GM12872 (cell line): ENCODE measurements around the gene DCDC1.

Experiments used
- TF ChIP-seq, protein P1 (sequence below): IDR thresholded peaks from 3 replicates; pipeline ENCODE4 v1.5.1; 2011; ENCODE audit warnings: low read depth, mild to moderate bottlenecking, low read length, moderate library complexity; ENCODE audit not compliant: insufficient read depth

Gene DCDC1

DNA sequence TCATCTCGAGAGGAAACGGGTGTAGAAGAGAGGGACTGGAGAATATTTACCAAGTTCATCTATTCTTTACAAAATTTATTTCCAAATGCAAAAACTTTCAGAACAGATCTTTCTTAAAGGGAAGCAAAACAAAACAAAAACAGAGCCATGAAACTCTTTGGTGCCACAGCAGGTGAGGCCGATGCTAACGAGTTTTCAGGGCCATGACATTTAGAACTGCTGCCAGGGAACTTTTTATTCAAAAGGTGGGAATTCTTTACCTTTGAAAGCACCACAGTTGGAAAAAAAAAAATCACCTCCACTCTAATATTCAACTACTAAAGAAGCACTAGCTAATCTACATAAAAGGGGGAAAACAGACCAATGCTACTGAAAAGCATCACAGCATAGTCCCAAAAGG, 230.1 kb downstream of the DCDC1 start:
- TF ChIP-seq, protein P1, sequence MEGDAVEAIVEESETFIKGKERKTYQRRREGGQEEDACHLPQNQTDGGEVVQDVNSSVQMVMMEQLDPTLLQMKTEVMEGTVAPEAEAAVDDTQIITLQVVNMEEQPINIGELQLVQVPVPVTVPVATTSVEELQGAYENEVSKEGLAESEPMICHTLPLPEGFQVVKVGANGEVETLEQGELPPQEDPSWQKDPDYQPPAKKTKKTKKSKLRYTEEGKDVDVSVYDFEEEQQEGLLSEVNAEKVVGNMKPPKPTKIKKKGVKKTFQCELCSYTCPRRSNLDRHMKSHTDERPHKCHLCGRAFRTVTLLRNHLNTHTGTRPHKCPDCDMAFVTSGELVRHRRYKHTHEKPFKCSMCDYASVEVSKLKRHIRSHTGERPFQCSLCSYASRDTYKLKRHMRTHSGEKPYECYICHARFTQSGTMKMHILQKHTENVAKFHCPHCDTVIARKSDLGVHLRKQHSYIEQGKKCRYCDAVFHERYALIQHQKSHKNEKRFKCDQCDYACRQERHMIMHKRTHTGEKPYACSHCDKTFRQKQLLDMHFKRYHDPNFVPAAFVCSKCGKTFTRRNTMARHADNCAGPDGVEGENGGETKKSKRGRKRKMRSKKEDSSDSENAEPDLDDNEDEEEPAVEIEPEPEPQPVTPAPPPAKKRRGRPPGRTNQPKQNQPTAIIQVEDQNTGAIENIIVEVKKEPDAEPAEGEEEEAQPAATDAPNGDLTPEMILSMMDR, result no peak

DNA sequence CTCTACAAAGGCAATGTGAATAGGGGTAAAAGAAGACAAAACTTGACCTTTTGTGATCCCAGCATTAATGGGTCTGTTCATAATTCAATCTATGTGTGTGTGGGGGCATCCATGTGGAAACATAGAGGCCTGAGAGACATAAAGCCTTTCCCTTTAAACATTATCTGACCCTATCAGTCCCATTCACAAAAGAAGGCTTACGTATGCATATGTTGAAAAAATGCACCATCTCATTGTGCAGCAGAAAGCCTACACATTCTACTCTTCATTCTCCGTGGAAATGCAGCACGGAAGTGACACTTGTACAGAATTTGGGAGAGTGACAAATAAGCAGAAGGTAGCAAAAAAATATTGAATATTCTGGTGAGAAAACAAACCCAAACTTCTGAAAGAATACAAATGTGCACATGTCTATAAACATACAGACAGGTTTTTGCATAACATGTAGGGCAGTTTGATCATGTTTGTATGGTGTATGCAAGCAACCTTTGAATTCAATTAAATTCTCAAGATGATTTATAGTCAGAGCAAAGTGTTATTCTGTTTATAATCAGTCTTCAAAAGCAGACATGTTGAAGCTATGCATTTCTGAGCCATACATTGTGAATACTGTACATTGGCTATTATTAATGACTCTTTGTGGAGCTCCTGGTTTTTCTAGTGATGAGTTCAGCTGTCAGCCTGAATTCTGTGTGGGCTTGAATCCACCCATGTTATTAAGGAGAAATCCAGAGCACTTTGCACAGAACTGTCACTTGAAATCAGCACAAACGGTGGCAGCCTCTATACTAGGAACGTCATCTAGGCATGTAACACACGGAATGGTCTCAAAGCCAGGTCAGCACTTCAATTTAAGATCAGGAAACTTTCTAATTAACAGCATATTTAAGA, 236.8 kb downstream of the DCDC1 start:
- TF ChIP-seq, protein P1, result no peak

DNA sequence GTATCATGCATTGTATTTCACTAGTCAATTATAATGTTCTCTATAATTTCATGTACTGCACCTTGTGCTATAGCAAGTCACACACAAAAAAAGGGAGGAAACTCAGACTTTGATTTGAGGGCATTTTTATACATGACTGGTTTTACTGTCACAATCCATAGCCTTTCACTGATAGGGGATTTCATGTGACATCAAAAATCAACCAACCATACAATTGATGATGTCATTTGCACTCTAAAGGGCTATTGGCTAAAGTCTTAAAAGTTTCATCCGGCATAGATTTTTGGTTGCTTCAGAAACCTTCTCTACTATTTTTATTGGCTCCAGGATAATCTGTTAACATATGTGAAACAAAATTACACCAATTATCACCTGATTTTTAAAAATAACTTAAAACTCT, 237.8 kb downstream of the DCDC1 start:
- TF ChIP-seq, protein P1, result no peak

DNA sequence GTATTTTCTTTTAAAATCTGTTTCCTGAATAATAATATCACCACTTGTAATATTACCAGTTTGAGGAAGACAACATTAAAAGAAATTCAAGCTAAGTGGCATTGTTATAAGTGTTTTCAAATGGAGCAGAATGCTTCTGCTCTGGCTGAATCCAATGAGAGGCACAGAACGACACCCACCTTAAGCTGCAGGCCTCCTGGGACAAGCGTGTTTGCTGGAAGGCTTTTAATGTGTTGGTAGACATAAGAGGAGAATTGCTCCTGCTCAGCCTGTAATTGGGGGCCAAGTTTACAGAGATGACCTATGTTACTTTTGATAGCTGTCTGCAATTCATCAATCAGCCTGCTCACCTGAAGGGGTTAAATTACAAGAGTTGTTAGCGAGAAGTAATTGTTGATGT, 242.2 kb downstream of the DCDC1 start:
- TF ChIP-seq, protein P1, result no peak

DNA sequence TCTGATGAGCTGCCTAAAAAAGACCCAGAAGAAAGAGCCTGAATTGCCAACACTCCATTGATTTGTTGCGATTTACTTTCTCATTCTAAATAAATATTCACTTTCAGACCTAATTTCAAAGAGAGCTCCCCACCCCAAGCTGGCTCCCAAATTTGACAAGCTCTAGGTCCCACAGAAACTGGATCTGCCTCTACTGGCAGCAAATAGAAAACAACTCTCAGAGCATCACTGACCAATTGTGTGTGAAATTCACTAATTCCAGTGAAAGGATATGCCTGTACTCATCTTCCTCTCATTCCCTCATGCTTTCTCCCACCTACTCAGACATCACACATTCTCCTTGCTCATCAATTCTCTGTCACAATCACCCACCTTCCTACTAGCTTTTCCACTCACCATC, 249.1 kb downstream of the DCDC1 start:
- TF ChIP-seq, protein P1, result no peak

DNA sequence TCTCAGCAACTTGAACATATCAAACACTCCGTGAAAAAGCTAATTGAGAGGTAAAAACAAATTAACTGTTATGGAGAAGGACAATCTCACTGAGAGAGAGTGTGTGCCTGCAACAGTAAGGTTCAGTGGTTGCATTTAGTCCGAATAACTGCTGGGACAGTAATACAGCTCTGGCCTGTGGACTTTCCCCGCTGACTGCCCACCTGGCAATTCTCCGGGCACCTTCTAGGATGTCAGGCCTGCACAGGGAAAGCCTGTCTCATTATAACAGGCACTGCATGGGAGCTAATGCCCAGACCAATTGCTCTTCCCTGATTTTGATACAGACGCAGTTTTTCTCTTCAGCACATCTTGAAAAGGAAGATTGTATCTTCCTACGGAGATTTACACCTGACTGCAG, 251.0 kb downstream of the DCDC1 start:
- TF ChIP-seq, protein P1, result no peak

DNA sequence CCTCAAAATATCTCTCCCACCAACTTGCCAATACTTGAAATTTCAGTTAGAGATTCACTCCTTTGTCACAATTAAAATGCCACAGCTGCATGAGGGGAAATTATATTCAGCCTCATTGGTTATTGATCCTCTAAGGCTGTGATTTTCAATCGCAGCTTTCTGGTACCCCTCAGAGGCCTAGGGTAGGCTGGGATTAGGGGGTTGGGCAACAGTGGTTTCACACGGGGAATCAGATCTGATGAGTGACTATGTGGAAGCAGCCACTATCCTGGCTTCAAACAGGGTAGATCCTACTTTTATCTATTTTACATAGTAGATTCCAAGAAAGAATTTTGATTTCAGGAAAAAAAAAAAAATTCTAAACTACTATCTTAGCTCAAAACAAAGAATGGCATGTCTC, 252.5 kb downstream of the DCDC1 start:
- TF ChIP-seq, protein P1, result no peak

DNA sequence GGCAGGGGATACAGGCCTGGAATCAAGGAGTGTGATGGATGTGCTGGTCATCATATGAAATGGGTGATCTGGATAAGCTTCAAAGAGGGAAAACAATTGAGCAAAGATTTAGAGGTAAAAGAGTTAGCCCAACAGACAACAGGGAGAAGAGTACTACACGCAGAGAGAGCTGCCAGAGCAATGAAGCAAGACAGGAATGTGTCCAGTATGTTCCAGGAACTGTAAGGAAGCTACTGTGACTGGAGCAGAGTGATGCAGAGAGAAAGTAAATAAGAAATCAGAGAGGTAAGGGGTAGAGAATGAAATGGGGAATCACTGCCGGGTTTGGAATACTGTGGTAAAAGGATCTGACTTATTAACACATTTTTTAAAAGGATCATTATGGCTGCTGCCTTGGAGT, 255.1 kb downstream of the DCDC1 start:
- TF ChIP-seq, protein P1, result no peak
